Cardiac fibroblast (primary cell): ENCODE results near the gene KNCN.

Experiments
- DNase-seq, 2 donors: peaks; one replicate each; pipeline versions ENCODE4 v3.0.0 to v3.0.0-alpha.2; 2010; ENCODE audit warnings: low read depth in 2 of 2
- H3K4me3 ChIP-seq, 2 donors: replicated peaks in 1 of 2; 1 replicate in 1 of 2; 2 replicates in 1 of 2; pipeline ENCODE4 v1.5.1; 2011; ENCODE audit warnings: low read depth in 2 of 2, low read length in 2 of 2, mild to moderate bottlenecking in 2 of 2, moderate library complexity in 1 of 2
- CTCF ChIP-seq: IDR thresholded peaks from one replicate; pipeline ENCODE4 v1.5.1; 2011; ENCODE audit warnings: low read depth, mild to moderate bottlenecking, low read length, inconsistent platforms

The KNCN gene

GRCh38 chr1:46495778-46496177, 55.7 kb downstream of the KNCN start:
- no peak for DNase-seq
- TF ChIP-seq CTCF, result no peak
- H3K4me3 ChIP-seq, result no peak overlapping the region
